ENCODE data around the gene DRC1. TPM values are rescaled to one million over a fixed set of nuclear protein-coding genes. Genes with fewer than 3 reads are reported as not detected.

DRC1 gene
- total RNA-seq, 1 experiment from 2014 or later, result not detected

GRCh38 chr2:26491563-26492167 lies 89.9 kb downstream of the DRC1 start:
- H4K20me1 ChIP-seq (ENCODE audit: insufficient read depth), result no peaks in the 10 kb centered on the region
- ChIA-PET CTCF (no interaction called here), RAD21 (ENCODE audit: low non-redundant PET in 1 of 2, low total read pairs in 2 of 2, uncharacterized antibody in 2 of 2, unreplicated experiment in 2 of 2) (no interaction called here), POLR2A (no interaction called here)
- H3K9ac ChIP-seq (ENCODE audit: low read length), result no peak overlapping the region
- no peak for ATAC-seq
- H3K27ac ChIP-seq (ENCODE audit: low read depth, low read length), result no peak overlapping the region
- no peaks in the 10 kb centered on the region for H3K79me2 ChIP-seq (ENCODE audit: insufficient read depth, low read length)
- no peak for DNase-seq (ENCODE audit: low read depth, low spot score)
- intact Hi-C loops (cut with micrococcal nuclease), result no loop called here
- H3K4me1 ChIP-seq (ENCODE audit: control insufficient read depth in 1 of 2, insufficient read depth in 2 of 2, low read length in 2 of 2), result no peaks in the 10 kb centered on the region
- no peaks in the 10 kb centered on the region for H3K9me2 ChIP-seq (ENCODE audit: insufficient read depth)
- no peaks in the 10 kb centered on the region for H3K27me3 ChIP-seq (ENCODE audit: insufficient read depth, low read length)
- H3K4me2 ChIP-seq (ENCODE audit: low read length), result no peak overlapping the region
- no peaks in the 10 kb centered on the region for H3K9me3 ChIP-seq (ENCODE audit: control insufficient read depth in 1 of 2, insufficient read depth in 1 of 2, low read depth in 1 of 2, low read length in 2 of 2)
- no TSS peak for BruUV-seq (replicated peaks)
- TF ChIP-seq ZNF274 (IDR thresholded peaks at IDR 0.05; ENCODE audit: low read depth, low read length) (no peak), ATF3 (IDR thresholded peaks at IDR 0.05) (no peak), SP1 (IDR thresholded peaks at IDR 0.05; ENCODE audit: low read depth) (no peak), EGR1 (IDR thresholded peaks at IDR 0.05; ENCODE audit: low read depth) (no peak), CTCF (IDR thresholded peaks at IDR 0.05 in 2 of 3, conservative IDR thresholded peaks at IDR 0.05 in 1 of 3; ENCODE audit: borderline replicate concordance in 1 of 3, insufficient read depth in 1 of 3, low read depth in 2 of 3, low read length in 2 of 3) (no peak), TCF7L2 (IDR thresholded peaks at IDR 0.05; ENCODE audit: borderline replicate concordance, extremely low read depth, insufficient read depth, insufficient read length) (no peak), REST (IDR thresholded peaks at IDR 0.05; ENCODE audit: low read depth) (no peak), CEBPB (IDR thresholded peaks at IDR 0.05; ENCODE audit: low read depth) (no peak), MAX (IDR thresholded peaks at IDR 0.05) (no peak), ZFX (IDR thresholded peaks at IDR 0.05) (no peak), ZBTB33 (IDR thresholded peaks at IDR 0.05; ENCODE audit: extremely low read depth, insufficient replicate concordance, low read length) (no peak), JUND (IDR thresholded peaks at IDR 0.05) (no peak), EZH2phosphoT487 (IDR thresholded peaks at IDR 0.05; ENCODE audit: borderline replicate concordance) (no peak), RAD21 (IDR thresholded peaks at IDR 0.05; ENCODE audit: low read depth) (no peak), YY1 (IDR thresholded peaks at IDR 0.05; ENCODE audit: extremely low read depth, insufficient replicate concordance, low read depth, low read length) (no peak), POLR2AphosphoS5 (IDR thresholded peaks at IDR 0.05; ENCODE audit: low read depth, low read length) (no peak), SRF (IDR thresholded peaks at IDR 0.05; ENCODE audit: low read depth) (no peak), SIN3A (IDR thresholded peaks at IDR 0.05; ENCODE audit: low read depth) (no peak)
- H3K4me3 ChIP-seq (replicated peaks in 1 of 2; ENCODE audit: low read depth in 1 of 2, low read length in 2 of 2), result no peak overlapping the region
- no peaks in the 10 kb centered on the region for H3K36me3 ChIP-seq (ENCODE audit: control insufficient read depth in 1 of 2, insufficient read depth in 2 of 2, low read length in 2 of 2)
- H2AFZ ChIP-seq (ENCODE audit: low read depth, low read length, poor library complexity, severe bottlenecking), result no peak overlapping the region
